IPS-NIHi11 (cell line): ENCODE measurements around the gene NTHL1.
"Not testable (repeated sequence)": the region's sequence is repeated elsewhere in the genome, so short reads cannot be mapped to it uniquely, and the experiment has no call there.

Source experiments
- DNase-seq: peaks from one replicate; pipeline ENCODE4 v3.0.0; 2012; ENCODE audit warnings: mixed read lengths, low spot score

The NTHL1 gene

GRCh38 chr16:2028146-2028545 lies 19.5 kb downstream of the NTHL1 start:
- DNase-seq, result no peak

GRCh38 chr16:2027024-2028010 lies 20.3 kb downstream of the NTHL1 start:
- DNase-seq, result no peak

GRCh38 chr16:2026461-2027023 lies 21.1 kb downstream of the NTHL1 start, which contains the start of gene NHERF2:
NHERF2 (plus strand) TSS chr16:2026902; CDS start chr16:2027006, 104 bp downstream.
- peak; percentile 84 for DNase-seq

- DNase-seq, result no peak
These were observed 21.7 kb downstream of the NTHL1 start for GRCh38 chr16:2025878-2026460.

GRCh38 chr16:2025251-2025650 lies 22.4 kb downstream of the NTHL1 start:
- no peak for DNase-seq

- no peak for DNase-seq
These were observed 23.6 kb downstream of the NTHL1 start for GRCh38 chr16:2024032-2024420.

- DNase-seq, result peak; percentile 97
These were observed 24.3 kb downstream of the NTHL1 start for GRCh38 chr16:2023092-2024031.

- DNase-seq, result peak; percentile 77
These were observed 24.9 kb downstream of the NTHL1 start for GRCh38 chr16:2022723-2023091.

- no peak for DNase-seq
These were observed 27.5 kb downstream of the NTHL1 start for GRCh38 chr16:2019921-2020831.

GRCh38 chr16:2019518-2019920 lies 28.1 kb downstream of the NTHL1 start, which contains the start of gene NPW:
NPW (plus strand) TSS chr16:2019785.
- peak; percentile 52 for DNase-seq

- peak; percentile 50 for DNase-seq
These were observed 31.2 kb downstream of the NTHL1 start for GRCh38 chr16:2016407-2016922.

- DNase-seq, result no peak
These were observed 31.8 kb downstream of the NTHL1 start for GRCh38 chr16:2015947-2016208.

- no peak for DNase-seq
These were observed 32.3 kb downstream of the NTHL1 start for GRCh38 chr16:2015117-2015946.

GRCh38 chr16:2013527-2013926 lies 34.1 kb downstream of the NTHL1 start:
- no peak for DNase-seq

- not testable (repeated sequence) for DNase-seq
These were observed 35.9 kb downstream of the NTHL1 start for GRCh38 chr16:2011726-2012125.

GRCh38 chr16:2009791-2010510 lies 37.7 kb downstream of the NTHL1 start, which contains the start of gene ZNF598:
ZNF598 (minus strand) TSS chr16:2009821.
- peak; percentile 98 for DNase-seq

GRCh38 chr16:2009164-2009711 lies 38.4 kb downstream of the NTHL1 start:
- DNase-seq, result peak; percentile 49

- DNase-seq, result no peak
These were observed 38.9 kb downstream of the NTHL1 start for GRCh38 chr16:2008631-2009163.
